ENCODE measurements around the gene CHPF.

The CHPF gene

DNA sequence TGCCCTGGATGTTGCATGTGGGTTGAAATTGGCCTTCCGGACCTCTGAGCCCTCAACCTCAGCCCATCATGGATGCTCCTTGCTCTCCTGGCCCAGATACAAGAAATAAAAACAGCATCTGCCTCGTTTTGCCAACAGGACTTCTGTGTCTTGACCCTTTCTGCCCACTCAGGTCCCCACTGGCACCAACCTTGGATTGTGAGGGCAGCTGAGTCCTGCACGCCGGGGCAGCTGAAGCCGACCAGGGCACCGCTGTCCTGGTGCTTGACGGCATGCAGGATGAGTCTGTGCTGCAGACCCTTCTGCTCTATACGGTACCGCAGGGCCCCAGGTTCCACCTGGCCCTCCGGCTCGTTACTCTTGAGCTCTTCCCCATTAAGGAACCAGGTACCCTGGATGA is 23.0 kb upstream of the CHPF start:
- no peak for DNase-seq

DNA sequence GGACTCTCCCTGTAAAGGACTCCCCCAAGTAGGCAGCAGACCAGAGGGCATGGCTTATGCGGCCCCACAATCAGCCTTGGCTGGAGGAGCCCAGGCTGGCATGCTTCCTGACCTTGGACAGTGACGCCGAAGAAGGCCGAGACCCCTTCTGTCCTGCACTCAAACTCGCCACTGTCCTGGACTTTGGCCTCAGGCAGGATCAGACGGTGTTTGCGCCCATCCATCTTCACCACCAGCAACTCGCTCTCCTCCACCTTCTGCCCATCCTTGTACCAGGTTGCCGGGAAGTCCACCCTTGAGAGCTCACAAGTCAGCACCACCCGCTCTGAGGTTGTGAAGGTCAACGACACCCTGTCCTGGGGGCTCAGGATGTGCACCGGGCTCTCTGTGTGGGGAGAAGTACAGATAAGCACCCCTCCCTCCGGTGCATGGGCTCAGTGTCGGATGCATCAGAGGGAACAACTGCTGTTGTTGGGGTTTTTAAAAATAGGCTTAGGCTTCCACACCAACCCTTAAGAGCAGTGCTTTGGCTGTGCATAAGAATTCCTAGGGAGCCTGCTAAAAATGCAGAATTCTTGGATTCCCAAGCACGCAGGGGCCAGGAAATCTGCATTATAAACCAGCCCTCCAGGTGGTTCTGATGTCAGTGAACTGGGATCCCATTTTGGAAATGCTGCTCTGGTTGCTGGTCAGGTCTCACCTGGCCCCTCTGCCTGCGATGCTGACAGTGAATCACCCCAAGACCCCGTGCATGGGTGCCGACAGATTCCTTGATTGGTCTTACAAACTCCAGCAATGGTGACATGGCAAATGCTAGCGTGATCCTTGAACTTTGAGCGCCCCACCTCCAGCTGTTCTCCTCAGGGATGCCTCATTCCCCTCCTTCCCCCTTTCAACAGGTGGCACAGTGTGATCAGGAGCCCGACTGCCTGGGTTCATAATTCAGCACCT is 21.8 kb upstream of the CHPF start:
- DNase-seq = no peak

DNA sequence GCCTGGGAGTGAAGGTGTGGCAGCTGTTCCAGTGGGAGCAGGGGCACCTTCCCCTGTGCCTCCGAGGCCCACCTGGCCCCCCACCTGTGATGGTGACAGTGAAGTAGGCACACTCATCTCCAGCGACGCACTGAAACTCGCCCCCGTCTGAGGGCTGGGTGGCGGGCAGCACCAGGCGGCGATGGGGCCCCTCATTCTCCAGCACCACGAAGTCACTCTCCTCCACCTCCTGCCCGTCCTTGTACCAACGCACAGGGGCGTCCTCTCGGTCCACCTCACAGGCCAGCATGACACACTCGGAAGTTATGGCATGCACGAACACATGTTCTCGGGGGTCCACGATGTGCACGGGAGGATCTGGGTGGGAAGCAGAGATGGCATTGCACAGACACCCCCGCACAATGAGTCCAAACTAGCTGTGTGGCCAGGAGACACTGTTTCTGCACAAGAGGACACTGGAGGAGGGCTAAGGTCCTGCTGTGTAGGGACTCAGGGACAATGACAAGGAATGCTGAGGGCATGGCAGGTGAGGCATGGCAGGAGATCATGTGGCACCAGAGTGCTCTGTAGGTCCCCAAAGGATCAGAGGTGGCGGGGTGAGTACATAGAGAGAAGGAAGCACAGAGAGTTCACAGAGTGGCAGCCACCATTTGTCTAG is 19.8 kb upstream of the CHPF start:
- no peak for DNase-seq

GRCh38 chr2:219562049-219563020 is 18.7 kb upstream of the CHPF start:
- no peak for DNase-seq

GRCh38 chr2:219561179-219562048 is 17.8 kb upstream of the CHPF start:
- DNase-seq = no peak

- DNase-seq = no peak
Observed at GRCh38 chr2:219560893-219561178, 17.2 kb upstream of the CHPF start.

DNA sequence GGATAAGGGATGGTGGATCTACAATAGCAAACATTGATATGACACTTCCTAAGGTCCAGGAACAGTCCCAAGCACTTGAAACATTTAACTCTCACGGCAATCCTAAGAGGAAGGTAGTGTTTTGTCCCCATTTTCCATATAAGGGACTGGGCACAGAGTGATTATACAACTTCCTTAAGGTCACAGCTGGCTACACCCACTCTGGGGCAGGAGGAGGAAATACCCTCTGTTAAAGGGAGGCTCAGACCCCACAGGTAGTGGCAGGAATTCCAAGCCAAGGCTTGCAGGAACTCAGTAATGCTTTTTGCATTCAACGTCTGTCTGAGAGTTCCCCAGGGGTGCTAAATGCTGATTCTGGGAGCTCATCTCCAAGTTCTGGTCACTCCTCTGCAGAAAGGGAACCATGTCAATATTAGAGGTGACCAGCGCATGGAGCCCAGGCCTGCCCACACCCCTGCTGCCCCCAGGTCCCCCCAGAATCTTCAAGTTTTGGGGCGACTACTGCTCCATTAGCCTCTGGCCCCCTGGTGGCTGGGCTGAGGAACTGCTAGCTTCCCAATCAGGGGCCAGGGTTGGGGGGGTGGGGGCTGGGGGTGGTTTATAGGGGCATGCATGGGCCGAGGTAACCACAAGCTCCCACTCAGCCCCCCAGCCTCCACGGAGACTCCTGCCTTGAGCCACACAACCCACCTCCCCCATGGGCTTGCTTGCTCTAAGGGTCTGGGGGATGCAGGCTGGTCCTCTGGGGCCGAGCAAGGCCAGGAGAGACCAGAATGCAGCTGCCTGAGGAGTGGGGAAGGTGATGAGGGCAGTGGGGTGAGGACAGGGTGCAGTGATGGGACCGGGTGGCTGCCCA is 16.7 kb upstream of the CHPF start:
- peak; percentile 28 for DNase-seq

- no peak for DNase-seq
Observed at GRCh38 chr2:219559156-219559915, 15.7 kb upstream of the CHPF start.

GRCh38 chr2:219557791-219558785 is 14.5 kb upstream of the CHPF start:
- DNase-seq = no peak

DNA sequence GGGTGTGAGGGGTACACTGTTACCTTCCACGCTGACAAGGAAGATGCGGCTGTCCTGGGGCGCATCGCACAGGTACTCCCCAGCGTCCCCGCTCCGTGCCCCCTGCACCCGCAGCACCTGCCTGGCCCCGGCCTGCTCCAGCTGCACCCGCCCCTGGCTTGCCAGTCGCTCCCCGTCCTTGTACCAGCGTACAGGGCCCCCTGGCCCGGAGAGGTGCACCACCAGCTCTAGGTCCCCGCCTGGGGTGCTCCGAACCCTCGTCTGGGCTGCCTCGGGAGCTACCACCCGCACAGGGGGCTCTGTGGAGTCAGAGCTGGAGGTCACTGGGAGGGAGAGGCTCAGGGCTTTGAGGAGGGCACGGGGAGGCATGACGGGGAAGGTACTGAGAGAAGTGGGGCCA is 13.7 kb upstream of the CHPF start:
- no peak for DNase-seq

GRCh38 chr2:219556413-219556812 is 12.8 kb upstream of the CHPF start:
- DNase-seq = no peak

GRCh38 chr2:219555956-219556355 is 12.3 kb upstream of the CHPF start:
- DNase-seq = no peak

GRCh38 chr2:219554350-219554749 is 10.7 kb upstream of the CHPF start:
- no peak for DNase-seq

DNA sequence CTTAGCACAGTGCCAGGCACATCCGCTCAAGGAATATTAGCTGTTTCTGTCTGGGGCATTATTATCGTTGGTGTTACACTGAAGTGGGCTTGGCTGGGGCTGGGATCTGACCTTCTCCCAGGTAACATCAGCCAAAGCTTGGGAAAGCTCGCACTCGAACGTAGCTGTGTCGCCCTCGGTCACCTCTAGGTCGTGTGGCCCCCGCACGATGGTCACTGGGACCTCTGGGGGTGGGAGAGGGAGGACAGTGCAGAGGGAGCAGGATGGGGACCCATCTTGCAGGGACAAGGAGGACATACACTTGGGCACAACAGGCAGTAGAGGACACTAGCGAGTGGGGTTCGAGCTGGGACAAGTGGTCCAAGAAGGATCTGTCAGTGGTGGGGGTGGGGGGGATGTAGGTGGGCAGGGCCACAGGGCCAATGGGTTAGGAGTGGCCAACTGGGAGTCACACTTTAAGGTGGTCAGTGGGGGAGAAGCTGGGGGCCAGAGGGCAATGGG is 9.9 kb upstream of the CHPF start:
- no peak for DNase-seq

- DNase-seq = no peak
Observed at GRCh38 chr2:219553168-219553417, 9.5 kb upstream of the CHPF start.

DNA sequence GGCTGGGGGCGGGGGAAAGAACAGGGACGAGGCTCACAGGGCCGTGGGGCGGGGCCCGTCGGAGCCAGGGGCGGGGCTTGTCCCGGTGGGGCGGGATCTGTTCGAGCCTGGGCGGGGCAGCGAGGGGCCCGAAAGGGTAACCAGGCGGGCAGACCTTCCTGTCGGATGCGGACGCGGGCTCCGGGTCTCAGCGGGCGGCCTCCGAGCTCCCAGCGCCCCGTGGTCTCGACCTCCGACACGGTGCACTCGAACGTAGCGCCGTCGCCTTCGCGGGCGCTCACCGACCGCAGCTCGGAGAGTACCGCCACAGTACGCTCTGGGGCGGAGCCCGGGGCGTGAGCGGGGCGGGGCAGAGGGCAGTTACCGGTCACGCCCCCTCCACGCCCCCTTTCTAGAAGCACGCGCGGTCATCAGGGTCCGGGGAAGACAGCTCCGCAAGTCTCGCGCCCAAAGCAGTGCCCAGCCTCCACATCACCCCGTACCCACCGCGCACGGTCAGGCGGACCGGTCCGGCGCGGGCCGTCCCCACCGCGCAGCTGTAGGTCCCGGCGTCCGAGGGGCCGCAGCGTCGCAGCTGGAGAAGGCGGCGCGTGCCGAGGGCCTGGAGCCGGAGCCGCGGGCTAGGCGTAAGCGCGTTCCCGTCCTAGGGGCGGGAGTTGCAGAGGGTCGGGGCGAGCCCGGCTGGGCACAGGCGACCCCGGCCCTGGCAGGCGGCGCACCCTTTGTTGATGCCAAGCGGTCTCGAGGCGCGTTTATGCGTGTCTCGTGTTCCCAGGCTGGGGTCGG is 9.0 kb upstream of the CHPF start:
- DNase-seq = peak; percentile 86

DNA sequence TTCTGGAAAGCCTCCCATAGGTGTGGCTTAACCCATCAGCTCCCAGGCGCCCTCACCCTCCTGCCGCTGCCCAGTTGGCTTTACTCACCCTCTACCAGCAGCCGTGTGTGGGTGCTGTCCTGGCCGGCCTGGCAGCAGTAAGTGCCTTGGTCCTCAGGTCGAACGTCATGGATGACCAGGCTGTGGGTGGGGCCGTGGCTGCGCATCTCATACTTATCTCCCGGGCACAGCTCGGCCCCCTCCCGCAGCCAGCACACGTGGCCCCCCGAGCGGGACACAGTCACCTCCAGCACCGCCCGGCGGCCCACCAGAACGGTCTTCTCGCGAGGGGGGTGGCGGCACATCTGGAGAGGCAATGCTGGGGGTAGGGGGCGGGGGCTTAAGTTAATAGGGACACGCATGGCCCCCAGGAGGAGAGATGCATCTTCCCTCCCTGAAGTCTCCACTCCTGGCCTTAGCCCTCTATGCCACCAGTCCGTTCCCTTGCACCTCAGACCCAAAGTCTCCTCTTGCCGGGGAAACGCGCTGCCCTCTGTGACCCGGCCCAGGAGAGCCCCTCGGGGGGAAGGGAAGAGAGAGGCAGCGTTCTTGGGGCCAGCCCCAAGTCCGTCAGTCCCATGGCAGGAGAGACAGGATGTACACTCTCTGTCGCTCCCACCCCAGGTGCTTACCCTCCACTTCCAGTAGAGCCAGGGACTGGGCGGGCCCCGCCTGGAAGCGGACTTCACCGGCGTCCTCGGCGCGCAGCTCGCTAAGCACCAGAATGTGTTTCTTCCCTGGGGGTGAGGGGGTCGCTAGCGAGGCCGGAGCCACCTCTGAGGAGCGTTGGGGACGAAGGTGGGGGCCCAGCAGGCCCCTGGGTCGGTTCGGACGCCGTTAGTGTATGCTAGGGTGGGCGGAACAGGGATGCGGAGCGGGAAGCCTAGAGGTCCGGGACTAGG is 8.1 kb upstream of the CHPF start:
- DNase-seq = no peak
